ENCODE measurements around the gene SLC35E3.

The SLC35E3 gene

DNA sequence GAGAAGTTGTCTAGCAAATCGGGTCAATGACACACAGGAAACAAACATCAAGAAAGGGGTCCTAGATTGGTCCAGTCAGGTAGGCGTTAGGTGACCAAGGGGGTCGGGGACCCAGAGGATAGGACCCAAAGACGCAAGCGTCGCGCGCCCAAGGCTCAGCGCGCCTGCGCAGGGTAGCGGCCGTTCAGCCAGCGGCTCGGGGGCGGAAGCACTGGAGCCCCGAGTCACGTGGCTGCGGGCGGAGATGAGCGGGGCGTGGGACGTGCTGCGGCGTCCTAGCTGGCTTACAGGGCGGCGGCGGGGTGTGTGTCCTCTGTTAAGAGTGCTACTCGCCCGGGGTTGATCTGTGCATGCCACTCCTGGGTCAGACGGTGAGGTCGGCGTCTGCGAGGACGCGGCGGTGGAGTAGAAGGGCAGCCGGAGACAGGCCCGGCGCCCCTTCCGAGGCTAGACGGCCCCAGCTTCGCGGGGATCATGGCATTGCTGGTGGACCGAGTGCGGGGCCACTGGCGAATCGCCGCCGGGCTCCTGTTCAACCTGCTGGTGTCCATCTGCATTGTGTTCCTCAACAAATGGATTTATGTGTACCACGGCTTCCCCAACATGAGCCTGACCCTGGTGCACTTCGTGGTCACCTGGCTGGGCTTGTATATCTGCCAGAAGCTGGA lies at the start of gene SLC35E3:
TSS of gene SLC35E3 (plus strand) at position 273 of the 668 bp plus-strand sequence. CDS start at position 475, 202 bp downstream.
- peak; percentile 71 for DNase-seq

- no peak for DNase-seq
Measured at GRCh38 chr12:68699486-68699885, 46.5 kb upstream of the SLC35E3 start.

DNA sequence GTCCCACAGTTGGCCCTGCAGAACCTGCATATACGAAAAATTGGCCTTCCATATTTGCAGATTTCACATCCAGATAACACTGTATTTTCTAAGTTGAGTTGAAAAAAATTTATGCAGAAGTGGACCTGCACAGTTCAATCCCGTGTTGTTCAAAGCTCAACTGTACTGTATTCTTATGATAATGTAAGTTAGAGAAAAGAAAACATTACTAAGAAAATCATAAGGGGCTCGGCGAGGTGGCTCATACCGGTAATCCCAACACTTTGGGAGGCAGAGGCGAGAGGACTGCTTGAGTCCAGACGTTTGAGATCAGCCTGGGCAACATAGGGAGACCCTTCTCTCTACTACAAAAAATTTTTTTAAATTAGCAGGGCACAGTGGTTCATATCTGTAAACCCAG lies 18.2 kb upstream of the SLC35E3 start:
- DNase-seq = no peak

GRCh38 chr12:68733661-68734071 lies 12.3 kb upstream of the SLC35E3 start:
- no peak for DNase-seq

DNA sequence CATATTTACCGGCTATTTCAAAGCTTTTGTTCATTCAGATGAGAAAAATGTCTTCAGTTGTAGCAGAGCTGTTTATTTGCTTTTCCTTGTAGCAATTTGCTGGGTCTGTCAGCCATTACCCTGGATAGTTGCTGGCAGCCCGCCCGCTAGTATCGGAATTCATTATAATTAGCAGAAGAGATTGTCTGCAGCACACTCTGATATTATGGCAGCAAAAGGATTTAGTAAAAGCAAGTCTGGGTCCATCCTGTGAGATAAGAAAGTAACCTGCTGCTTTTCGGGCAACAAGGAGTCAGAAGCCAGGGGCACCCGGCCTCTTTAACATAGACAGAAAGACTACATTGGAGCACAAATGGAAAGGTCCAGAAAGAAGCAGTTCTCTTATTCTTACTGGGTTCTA lies 6.1 kb upstream of the SLC35E3 start:
- DNase-seq = no peak

DNA sequence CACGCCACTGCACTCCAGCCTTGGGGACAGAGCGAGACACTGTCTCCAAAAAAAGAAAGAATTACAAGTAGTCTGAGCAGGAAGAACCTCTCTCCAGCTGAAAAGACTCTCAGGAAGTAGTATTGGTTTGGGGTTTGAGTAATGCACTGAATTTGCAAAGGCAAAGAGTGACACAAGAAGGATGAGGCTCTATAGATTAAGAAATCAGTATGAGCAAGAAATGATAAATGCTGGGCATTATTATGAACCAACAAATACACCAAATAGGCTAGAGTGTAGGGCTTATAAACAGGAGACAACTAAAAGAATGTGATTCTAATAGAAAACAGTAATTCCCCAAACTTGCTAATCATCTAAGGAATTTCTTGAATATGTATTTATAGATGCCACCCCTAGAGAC lies 2.6 kb upstream of the SLC35E3 start:
- DNase-seq = no peak

DNA sequence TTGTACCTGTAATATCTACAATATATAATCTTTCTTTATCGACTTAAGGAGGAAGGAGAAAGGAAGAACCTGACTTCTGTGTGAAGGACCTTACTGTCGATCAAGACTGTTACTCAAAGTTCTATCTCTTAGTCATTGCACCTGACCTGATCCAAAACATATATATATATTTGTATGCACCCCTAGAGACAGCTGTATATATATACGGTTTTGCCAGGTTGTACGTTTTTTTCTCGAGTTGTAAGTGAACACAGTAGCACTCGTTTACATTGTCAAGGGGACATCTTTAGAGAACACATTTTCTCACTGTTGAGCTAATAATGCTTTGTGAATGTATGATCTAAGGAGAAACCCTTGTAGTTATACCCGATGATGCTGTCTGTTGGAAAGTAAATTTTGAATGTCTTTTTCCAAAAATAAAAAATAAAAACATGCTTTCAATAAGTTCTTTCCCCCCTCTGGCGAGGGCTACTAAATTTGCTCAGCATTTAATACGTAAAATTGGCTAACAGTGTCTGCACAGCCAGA lies 536 bp upstream of the SLC35E3 start:
- no peak for DNase-seq

GRCh38 chr12:68746572-68747180 lies 700 bp downstream of the SLC35E3 start:
- no peak for DNase-seq

DNA sequence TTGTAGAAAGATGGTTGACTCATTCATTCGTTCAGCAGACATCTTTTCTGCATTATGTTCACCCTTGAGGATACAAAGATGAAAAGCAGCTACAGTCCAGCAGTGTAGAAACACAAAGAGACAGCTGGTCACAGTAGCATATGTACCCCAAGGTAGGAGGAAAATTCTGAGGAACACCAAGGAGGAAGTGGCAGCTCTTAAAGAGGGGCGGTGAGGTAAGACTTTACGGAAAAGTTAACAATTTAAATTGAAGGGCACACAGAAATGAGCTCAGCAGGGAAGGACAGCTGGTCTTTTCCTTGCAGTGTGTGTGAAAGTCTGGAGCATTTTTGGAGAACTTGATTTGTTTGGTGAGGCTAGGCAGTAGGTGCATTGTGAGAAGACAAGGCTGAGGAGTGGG lies 3.5 kb downstream of the SLC35E3 start:
- DNase-seq = no peak

DNA sequence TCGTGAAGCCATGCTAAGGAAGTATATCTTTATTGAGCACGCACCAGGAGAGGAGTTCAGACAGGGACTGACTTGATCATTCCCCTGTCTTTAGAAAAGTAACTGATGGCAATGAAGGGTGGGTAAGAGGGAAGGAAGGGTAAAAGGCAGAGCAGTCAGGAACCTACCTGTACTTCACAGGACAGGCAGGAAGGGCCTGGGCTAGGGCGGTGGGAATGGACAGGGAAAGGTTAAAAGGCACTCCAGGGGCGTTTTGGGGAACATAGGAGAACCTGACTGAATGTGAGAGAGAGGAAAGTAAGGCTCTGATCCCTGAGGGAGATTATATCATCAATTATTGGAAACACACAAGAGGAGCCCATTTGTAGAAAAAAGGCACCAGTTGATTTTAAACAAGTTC lies 3.9 kb downstream of the SLC35E3 start:
- DNase-seq = no peak

DNA sequence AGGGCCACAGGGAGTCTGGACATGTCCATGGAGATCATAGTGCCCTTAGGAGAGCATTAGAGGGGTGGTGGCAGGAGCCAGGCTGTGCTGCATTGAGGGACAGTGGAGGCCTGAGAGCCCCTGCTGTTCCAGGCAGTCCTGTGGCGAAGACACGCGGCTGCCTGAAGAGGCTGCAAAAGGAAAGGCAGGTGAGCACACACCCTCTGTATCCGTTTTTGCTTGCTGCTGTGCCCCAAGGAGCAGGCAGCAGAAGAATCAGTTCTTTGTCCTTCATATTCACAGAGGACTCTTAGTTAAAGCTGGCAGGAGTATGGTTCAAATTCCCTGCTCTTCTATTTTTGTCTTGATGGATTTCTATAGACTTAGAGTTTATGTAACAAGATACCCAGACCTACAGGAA lies 4.5 kb downstream of the SLC35E3 start:
- no peak for DNase-seq

DNA sequence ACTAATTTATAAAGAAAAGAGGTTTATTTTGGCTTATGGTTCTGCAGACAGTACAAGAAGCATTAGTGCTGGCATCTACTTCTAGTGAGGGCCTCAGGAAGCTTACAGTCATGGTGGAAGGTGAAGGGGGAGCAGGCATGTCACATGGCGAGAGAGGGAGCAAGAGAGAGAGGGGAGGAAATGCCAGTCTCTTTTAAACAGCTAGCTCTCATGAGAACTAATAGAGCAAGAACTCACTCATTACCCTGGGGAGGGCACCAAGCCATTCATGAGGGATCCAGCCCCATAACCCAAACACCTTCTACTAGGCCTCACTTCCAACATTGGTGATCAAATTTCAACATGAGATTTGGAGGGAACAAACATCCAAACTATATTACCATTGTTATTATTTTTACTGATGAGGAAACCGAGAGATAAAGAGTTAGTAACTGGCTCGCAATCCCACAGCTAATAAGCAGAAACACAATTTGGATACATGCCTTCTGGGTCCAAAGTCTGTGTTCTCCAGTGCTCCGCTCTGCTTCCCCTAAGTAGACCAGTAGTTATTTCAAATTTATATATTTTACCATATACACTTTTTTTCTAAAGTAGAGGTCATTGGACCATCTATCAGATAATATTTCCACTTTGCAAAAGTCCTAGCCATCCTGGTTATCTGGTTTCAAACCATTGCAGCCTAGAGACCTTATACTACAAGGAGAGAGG lies 9.7 kb downstream of the SLC35E3 start:
- no peak for DNase-seq

DNA sequence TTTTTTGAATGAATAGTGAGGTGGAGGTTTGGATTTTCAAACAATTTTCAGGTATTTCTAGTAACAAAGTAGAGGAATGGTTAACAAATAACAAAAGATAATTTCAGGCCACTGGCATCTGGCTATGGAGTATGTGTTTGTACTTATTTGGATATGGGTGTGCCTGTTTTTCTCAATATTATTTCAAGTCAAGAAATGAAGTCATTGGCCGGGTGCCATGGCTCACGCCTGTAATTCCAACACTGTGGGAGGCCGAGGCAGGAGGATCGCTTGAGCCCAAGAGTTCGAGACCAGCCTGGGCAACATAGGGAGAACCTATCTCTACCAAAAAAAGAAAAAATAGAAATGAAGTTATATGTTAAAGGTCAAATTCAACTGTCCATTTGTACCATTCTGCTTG lies 13.9 kb downstream of the SLC35E3 start:
- no peak for DNase-seq

DNA sequence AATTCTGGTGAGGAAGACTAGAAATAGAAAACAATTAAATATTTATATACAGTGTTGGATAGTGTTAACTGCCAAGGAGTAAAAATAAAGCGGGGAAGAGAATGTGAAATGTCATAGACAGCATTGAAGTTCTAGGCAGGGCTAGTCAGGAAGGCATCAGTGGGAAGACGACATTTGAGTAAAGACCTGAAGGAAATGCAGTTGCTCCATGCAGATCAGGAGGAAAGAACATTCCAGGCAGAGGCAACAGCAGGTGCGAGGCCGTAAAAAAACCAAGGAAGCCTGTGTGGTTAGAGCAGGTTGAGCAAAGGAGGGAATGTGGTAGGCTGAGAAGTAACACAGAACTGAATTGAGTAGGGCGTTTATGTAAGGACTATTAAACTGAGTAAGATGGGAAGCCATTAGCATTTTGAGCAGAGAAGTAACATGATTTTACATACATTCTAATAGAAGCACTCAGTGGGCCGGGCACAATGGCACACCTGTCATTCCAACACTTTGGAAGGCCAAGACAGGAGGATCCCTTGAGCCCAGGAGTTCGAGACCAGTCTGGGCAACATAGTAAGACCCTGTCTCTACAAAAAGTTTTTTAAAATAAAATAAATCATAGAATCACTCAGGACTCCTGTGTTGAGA lies 14.9 kb downstream of the SLC35E3 start:
- DNase-seq = no peak

DNA sequence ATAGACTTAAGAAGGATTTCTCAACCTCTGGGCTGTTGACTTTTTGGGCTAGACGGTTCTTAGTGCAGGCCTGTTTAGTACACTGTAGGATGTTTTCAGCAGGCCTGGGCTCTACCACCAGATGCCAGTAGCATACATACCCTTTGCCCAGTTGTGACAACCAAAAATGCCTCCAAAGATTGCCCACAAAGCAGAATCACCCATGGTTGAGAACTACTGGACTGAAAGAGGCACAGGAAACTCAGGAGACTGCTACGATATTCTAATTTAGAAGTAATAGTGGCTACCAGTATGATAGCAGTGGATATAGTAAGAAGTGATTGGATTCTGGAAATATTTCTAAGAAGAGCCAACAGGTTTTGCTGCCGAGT lies 15.5 kb downstream of the SLC35E3 start:
- DNase-seq = no peak

- DNase-seq = no peak
Measured at GRCh38 chr12:68761901-68762630, 16.1 kb downstream of the SLC35E3 start.

- no peak for DNase-seq
Measured at GRCh38 chr12:68762691-68763090, 16.7 kb downstream of the SLC35E3 start.

DNA sequence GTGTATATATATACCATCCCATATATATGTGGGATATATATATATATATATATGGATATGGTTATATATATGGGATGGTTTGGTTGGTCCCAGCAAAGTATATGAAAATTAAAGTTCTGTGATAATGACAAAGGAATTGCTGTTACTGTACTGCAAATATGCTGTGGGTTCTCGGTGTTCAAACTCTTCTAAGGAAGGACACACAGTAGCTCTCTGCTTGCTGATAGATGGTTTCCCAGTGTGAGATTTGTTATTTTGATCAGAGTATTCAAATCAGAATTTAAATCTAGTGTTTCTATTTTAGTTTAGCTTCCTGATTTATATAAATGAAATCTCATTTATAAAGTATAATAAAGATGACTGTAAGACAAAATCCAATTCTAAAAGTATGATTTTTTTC lies 19.7 kb downstream of the SLC35E3 start:
- DNase-seq = no peak

- DNase-seq = no peak
Measured at GRCh38 chr12:68766646-68767045, 20.7 kb downstream of the SLC35E3 start.

GRCh38 chr12:68767191-68767590 lies 21.2 kb downstream of the SLC35E3 start:
- no peak for DNase-seq

DNA sequence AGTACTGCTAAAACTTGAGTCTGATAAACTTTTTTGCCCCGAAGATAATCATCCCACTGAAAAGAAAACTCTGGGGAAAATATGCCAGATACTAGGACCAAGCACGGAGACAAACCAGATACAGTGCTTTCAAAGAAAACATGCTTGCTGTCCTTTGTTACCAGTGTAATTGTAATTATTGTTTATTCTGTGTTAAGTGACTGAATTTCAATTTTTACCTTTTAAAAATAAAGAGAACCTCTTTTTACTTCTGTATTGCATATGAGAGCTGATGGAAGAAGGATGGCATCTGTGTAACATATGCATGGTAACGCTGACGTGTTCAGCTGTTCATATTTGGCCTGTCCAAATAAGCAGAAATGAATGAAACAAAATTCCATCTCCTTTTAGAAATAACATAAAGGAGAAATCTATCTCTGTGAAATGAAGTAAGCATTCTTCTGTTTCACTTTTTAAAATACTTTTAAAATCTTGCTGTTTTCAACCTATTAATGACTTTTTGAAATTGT lies 22.5 kb downstream of the SLC35E3 start:
- DNase-seq = no peak

DNA sequence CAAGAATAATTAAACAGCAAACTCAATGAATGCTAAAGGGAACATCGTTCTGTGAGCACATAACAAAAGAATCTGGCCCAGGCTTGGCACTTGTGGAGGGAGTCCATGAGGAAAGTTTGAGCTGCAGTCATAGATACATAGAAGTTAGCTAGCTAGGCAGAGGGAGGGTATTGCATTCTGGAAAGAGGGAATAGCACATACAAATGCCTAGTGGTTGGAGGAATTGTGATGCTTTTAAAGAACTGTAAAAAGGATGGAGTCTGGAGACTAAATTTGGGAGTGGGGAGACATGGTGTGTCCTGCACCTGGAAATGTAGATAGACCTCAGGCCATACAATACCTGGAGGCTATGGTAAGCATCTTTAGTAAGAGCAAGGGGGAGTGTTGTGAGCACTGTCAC lies 24.0 kb downstream of the SLC35E3 start:
- DNase-seq = no peak

Data from DMS 273 treated with DMSO at 0.1 percent for 48 hours (cell line).